Skeletal muscle satellite cell (primary cell): ENCODE data around the gene INO80.

ENCODE experiments used
- H3K27me3 ChIP-seq: 2 replicates; pipeline ENCODE4 v1.7.0; 2013; ENCODE audit warnings: low read length; ENCODE audit not compliant: control insufficient read depth, insufficient read depth
- H3K36me3 ChIP-seq: 2 replicates; pipeline ENCODE4 v1.7.0; 2013; ENCODE audit warnings: mild to moderate bottlenecking, control low read depth, low read length; ENCODE audit not compliant: insufficient read depth
- H3K4me1 ChIP-seq: 2 replicates; pipeline ENCODE4 v1.7.0; 2013; ENCODE audit warnings: low read length; ENCODE audit not compliant: control insufficient read depth, insufficient read depth
- H3K4me2 ChIP-seq: 2 replicates; pipeline ENCODE4 v1.7.0; 2013; ENCODE audit warnings: mild to moderate bottlenecking, low read length
- H3K4me3 ChIP-seq: 2 replicates; pipeline ENCODE4 v1.7.0; 2013; ENCODE audit warnings: low read length
- H3K9ac ChIP-seq: 2 replicates; pipeline ENCODE4 v1.7.0; 2013; ENCODE audit warnings: mild to moderate bottlenecking, low read depth, low read length, moderate library complexity
- H3K9me3 ChIP-seq: replicated peaks from 2 replicates; pipeline ENCODE4 v1.7.0; 2013; ENCODE audit warnings: mild to moderate bottlenecking, control low read depth, low read length

Gene INO80

GRCh38 chr15:41039121-41039520, 77.0 kb downstream of the INO80 start:
- H3K36me3 ChIP-seq = peaks cover 35% of the 10 kb centered on the region

GRCh38 chr15:41032079-41032328, 84.1 kb downstream of the INO80 start:
- H3K4me1 ChIP-seq = no peaks in the 10 kb centered on the region
- no peaks in the 10 kb centered on the region for H3K9me3 ChIP-seq
- no peak overlapping the region for H3K4me2 ChIP-seq
- H3K4me3 ChIP-seq = no peak overlapping the region
- peaks cover 30% of the 10 kb centered on the region for H3K36me3 ChIP-seq
- H3K27me3 ChIP-seq = no peaks in the 10 kb centered on the region
- H3K9ac ChIP-seq = no peak overlapping the region

More at GRCh38 chr15:41039121-41039520, 77.0 kb downstream of the INO80 start:
- H3K27me3 ChIP-seq = no peaks in the 10 kb centered on the region
- H3K4me3 ChIP-seq = no peak overlapping the region
- H3K9ac ChIP-seq = no peak overlapping the region
- H3K4me2 ChIP-seq = no peak overlapping the region
- H3K4me1 ChIP-seq = no peaks in the 10 kb centered on the region
- no peaks in the 10 kb centered on the region for H3K9me3 ChIP-seq

- Histone ChIP-seq H3K4me1 (no peaks in the 10 kb centered on the region), H3K4me3 (no peak overlapping the region), H3K27me3 (no peaks in the 10 kb centered on the region), H3K9me3 (no peaks in the 10 kb centered on the region), H3K36me3 (peaks cover 36% of the 10 kb centered on the region), H3K4me2 (no peak overlapping the region), H3K9ac (no peak overlapping the region)
These were observed 84.6 kb downstream of the INO80 start for GRCh38 chr15:41031232-41032078.

- H3K36me3 ChIP-seq = peaks cover 34% of the 10 kb centered on the region
- peaks cover 13% of the 10 kb centered on the region for H3K4me1 ChIP-seq
- H3K4me3 ChIP-seq = no peak overlapping the region
- H3K9me3 ChIP-seq = no peaks in the 10 kb centered on the region
- no peak overlapping the region for H3K4me2 ChIP-seq
- no peak overlapping the region for H3K9ac ChIP-seq
- no peaks in the 10 kb centered on the region for H3K27me3 ChIP-seq
These were observed 87.2 kb downstream of the INO80 start for GRCh38 chr15:41028853-41029252.

GRCh38 chr15:41025393-41025792, 90.7 kb downstream of the INO80 start:
- H3K9ac ChIP-seq = no peak overlapping the region
- peaks cover 19% of the 10 kb centered on the region for H3K4me1 ChIP-seq
- no peaks in the 10 kb centered on the region for H3K27me3 ChIP-seq
- H3K4me2 ChIP-seq = no peak overlapping the region
- H3K4me3 ChIP-seq = no peak overlapping the region
- H3K9me3 ChIP-seq = no peaks in the 10 kb centered on the region
- peaks cover 50% of the 10 kb centered on the region for H3K36me3 ChIP-seq

GRCh38 chr15:41024885-41025284, 91.2 kb downstream of the INO80 start:
- Histone ChIP-seq H3K27me3 (no peaks in the 10 kb centered on the region), H3K4me1 (peaks cover 19% of the 10 kb centered on the region), H3K9ac (peak overlapping the region; percentile 35), H3K4me2 (peak overlapping the region; percentile 66), H3K9me3 (no peaks in the 10 kb centered on the region), H3K4me3 (no peak overlapping the region), H3K36me3 (peaks cover 51% of the 10 kb centered on the region)

GRCh38 chr15:41024131-41024530, 91.9 kb downstream of the INO80 start:
- Histone ChIP-seq H3K27me3 (no peaks in the 10 kb centered on the region), H3K9me3 (no peaks in the 10 kb centered on the region), H3K9ac (peak overlapping the region; percentile 35), H3K4me2 (peak overlapping the region; percentile 66), H3K4me3 (no peak overlapping the region), H3K4me1 (peaks cover 19% of the 10 kb centered on the region), H3K36me3 (peaks cover 50% of the 10 kb centered on the region)

- Histone ChIP-seq H3K9me3 (no peaks in the 10 kb centered on the region), H3K9ac (no peak overlapping the region), H3K4me3 (no peak overlapping the region), H3K4me2 (no peak overlapping the region), H3K36me3 (peaks cover 57% of the 10 kb centered on the region), H3K4me1 (peaks cover 19% of the 10 kb centered on the region), H3K27me3 (no peaks in the 10 kb centered on the region)
These were observed 93.5 kb downstream of the INO80 start for GRCh38 chr15:41022487-41023090.

- no peak overlapping the region for H3K9ac ChIP-seq
- H3K4me3 ChIP-seq = no peak overlapping the region
- H3K4me1 ChIP-seq = peaks cover 19% of the 10 kb centered on the region
- no peaks in the 10 kb centered on the region for H3K27me3 ChIP-seq
- H3K36me3 ChIP-seq = peaks cover 60% of the 10 kb centered on the region
- H3K4me2 ChIP-seq = no peak overlapping the region
- H3K9me3 ChIP-seq = no peaks in the 10 kb centered on the region
These were observed 95.3 kb downstream of the INO80 start for GRCh38 chr15:41020829-41021228.

GRCh38 chr15:41020311-41020710, 95.8 kb downstream of the INO80 start:
- no peak overlapping the region for H3K4me3 ChIP-seq
- no peaks in the 10 kb centered on the region for H3K9me3 ChIP-seq
- H3K36me3 ChIP-seq = peaks cover 63% of the 10 kb centered on the region
- H3K4me2 ChIP-seq = no peak overlapping the region
- H3K9ac ChIP-seq = no peak overlapping the region
- H3K4me1 ChIP-seq = peaks cover 19% of the 10 kb centered on the region
- no peaks in the 10 kb centered on the region for H3K27me3 ChIP-seq

GRCh38 chr15:41019174-41019573, 96.9 kb downstream of the INO80 start:
- no peaks in the 10 kb centered on the region for H3K27me3 ChIP-seq

GRCh38 chr15:41018534-41018933, 97.5 kb downstream of the INO80 start:
- Histone ChIP-seq H3K36me3 (peaks cover 75% of the 10 kb centered on the region), H3K4me2 (no peak overlapping the region), H3K9ac (no peak overlapping the region), H3K27me3 (no peaks in the 10 kb centered on the region), H3K4me3 (no peak overlapping the region), H3K9me3 (no peaks in the 10 kb centered on the region), H3K4me1 (peaks cover 3% of the 10 kb centered on the region)

More at GRCh38 chr15:41019174-41019573, 96.9 kb downstream of the INO80 start:
- H3K4me3 ChIP-seq = no peak overlapping the region
- H3K36me3 ChIP-seq = peaks cover 75% of the 10 kb centered on the region
- H3K9me3 ChIP-seq = no peaks in the 10 kb centered on the region
- H3K4me1 ChIP-seq = peaks cover 8% of the 10 kb centered on the region
- no peak overlapping the region for H3K9ac ChIP-seq
- no peak overlapping the region for H3K4me2 ChIP-seq
